Breast epithelium (tissue), 4 donors: ENCODE measurements around the gene BICC1. TPM values are rescaled to one million over a fixed set of nuclear protein-coding genes. Genes with fewer than 3 reads are reported as not detected.

Source experiments
- DNase-seq, 2 donors: peaks; one replicate each; pipeline ENCODE4 v3.0.0-alpha.2; 2019; ENCODE audit warnings: low spot score in 2 of 2
- H3K27ac ChIP-seq, 2 donors: fragments of 200-600 bp; sonication (generic) in 1 of 2; one replicate each; pipeline ENCODE4 v1.5.1; 2016 to 2019; ENCODE audit warnings: mild to moderate bottlenecking in 1 of 2
- H3K27me3 ChIP-seq, 2 donors: fragments of 200-600 bp; sonication (generic) in 1 of 2; one replicate each; pipeline versions ENCODE4 v1.5.1 to v1.6.0; 2017 to 2019; ENCODE audit warnings: control low read depth in 1 of 2, mild to moderate bottlenecking in 1 of 2
- H3K36me3 ChIP-seq: fragments of 200-600 bp; one replicate; pipeline ENCODE4 v1.5.1; 2019
- H3K4me1 ChIP-seq, 2 donors: fragments of 200-600 bp; sonication (generic); one replicate each; pipeline ENCODE4 v1.5.1; 2016 to 2019; ENCODE audit warnings: control low read depth in 1 of 2
- H3K4me3 ChIP-seq, 3 donors: fragments of 200-600 bp; sonication (generic); 1 replicate in 2 of 3; 2 replicates in 1 of 3; pipeline ENCODE4 v1.5.1; 2016 to 2019; ENCODE audit warnings: mild to moderate bottlenecking in 3 of 3, moderate library complexity in 2 of 3
- H3K9me3 ChIP-seq, 2 donors: fragments of 200-600 bp; sonication (generic) in 1 of 2; one replicate each; pipeline ENCODE4 v1.5.1; 2016 to 2019; ENCODE audit warnings: control low read depth in 1 of 2
- POLR2A ChIP-seq: fragments of 450-650 bp; IDR thresholded peaks from one replicate; pipeline ENCODE4 v1.6.1; 2016; ENCODE audit warnings: antibody characterized with exemption, mild to moderate bottlenecking, moderate library complexity
- POLR2AphosphoS5 ChIP-seq, 3 donors: sonication (generic); formaldehyde crosslinking; IDR thresholded peaks; one replicate each; pipeline ENCODE4 v1.6.1; 2017; ENCODE audit warnings: antibody characterized with exemption in 3 of 3
- intact Hi-C: fragments of 100-400 bp; cut with DNase I; formaldehyde crosslinking; loops from one replicate; pipeline ENCODE4 v1.15.1; 2023; ENCODE audit warnings: low total_unique reads
- total RNA-seq, 3 donors: library from RNA; depleted of rRNA; stranded (reverse); fragments of >200 nt; gene quantifications; one replicate each; pipeline ENCODE4 v1.1.0, GENCODE V29; 2016
- TF ChIP-seq, protein P1 (sequence below), 3 donors: fragments of 450-650 bp; IDR thresholded peaks; one replicate each; pipeline ENCODE4 v1.5.1; 2016 to 2017; ENCODE audit warnings: antibody characterized with exemption in 3 of 3, mild to moderate bottlenecking in 3 of 3, moderate library complexity in 3 of 3

BICC1 gene
- total RNA-seq, 3 donors from 2014 or later, result 24.3 to 35.5 (median 26.2) TPM

DNA sequence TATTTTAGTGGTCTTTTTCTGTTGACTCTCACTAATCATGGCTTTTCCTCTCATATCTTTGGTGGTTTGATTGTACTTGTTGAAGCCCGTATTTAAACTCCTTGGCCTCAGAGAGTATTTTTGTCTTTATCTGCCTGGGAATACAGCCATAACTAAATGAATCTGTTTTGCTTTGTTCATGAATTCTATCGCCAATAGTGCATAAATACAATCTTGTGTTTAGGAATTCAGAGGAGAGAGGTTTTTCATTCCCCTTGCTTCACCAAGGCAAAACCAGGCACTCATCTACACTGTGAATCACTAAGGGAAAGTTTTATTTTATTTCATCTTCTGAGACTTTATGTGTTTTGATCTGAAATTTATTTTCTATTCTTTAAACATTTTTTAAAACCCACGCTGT, 152.7 kb downstream of the BICC1 start:
- H3K27ac ChIP-seq, result peak overlapping the region in 1 of 2 donors; percentile 55
- no peaks in the 10 kb centered on the region for H3K27me3 ChIP-seq
- no peaks in the 10 kb centered on the region for H3K4me1 ChIP-seq
- no peak for TF ChIP-seq POLR2AphosphoS5 (IDR thresholded peaks at IDR 0.05)
- TF ChIP-seq, protein P1, sequence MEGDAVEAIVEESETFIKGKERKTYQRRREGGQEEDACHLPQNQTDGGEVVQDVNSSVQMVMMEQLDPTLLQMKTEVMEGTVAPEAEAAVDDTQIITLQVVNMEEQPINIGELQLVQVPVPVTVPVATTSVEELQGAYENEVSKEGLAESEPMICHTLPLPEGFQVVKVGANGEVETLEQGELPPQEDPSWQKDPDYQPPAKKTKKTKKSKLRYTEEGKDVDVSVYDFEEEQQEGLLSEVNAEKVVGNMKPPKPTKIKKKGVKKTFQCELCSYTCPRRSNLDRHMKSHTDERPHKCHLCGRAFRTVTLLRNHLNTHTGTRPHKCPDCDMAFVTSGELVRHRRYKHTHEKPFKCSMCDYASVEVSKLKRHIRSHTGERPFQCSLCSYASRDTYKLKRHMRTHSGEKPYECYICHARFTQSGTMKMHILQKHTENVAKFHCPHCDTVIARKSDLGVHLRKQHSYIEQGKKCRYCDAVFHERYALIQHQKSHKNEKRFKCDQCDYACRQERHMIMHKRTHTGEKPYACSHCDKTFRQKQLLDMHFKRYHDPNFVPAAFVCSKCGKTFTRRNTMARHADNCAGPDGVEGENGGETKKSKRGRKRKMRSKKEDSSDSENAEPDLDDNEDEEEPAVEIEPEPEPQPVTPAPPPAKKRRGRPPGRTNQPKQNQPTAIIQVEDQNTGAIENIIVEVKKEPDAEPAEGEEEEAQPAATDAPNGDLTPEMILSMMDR (IDR thresholded peaks at IDR 0.05), result no peak
- TF ChIP-seq POLR2A, result no peak
- intact Hi-C loops, result no loop called here
- H3K9me3 ChIP-seq, result peaks cover 0 to 6% of the 10 kb centered on the region in 2 donors
- no peaks in the 10 kb centered on the region for H3K36me3 ChIP-seq
- DNase-seq, result no peak
- peak overlapping the region in 1 of 3 donors; percentile 34 for H3K4me3 ChIP-seq

DNA sequence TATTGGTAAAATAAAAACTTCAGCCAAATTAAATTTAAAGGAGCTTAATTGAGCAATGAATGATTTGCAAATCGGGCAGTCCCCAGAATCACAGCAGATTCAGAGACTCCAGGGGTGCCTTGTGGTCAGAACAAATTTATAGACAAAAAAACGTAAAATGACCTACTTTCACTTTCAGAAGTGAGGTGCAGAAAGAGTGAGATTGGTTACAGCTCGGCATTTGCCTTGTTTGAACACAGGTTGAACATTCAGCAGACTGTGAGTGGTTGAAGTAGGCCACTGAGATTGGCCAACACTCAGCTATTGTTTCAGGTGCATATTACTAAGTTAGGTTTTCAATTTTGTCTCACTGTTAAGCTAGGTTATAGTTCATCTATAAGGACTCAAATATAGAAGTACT, 153.4 kb downstream of the BICC1 start:
- intact Hi-C loops, result no loop called here
- H3K27me3 ChIP-seq, result no peaks in the 10 kb centered on the region
- H3K4me1 ChIP-seq, result no peaks in the 10 kb centered on the region
- no peak for DNase-seq
- peaks cover 0 to 6% of the 10 kb centered on the region in 2 donors for H3K9me3 ChIP-seq
- H3K4me3 ChIP-seq, result peak overlapping the region in 2 of 3 donors; percentile 2 to 34
- TF ChIP-seq, protein P1 (IDR thresholded peaks at IDR 0.05), result no peak
- TF ChIP-seq POLR2AphosphoS5 (IDR thresholded peaks at IDR 0.05) (no peak), POLR2A (no peak)
- no peaks in the 10 kb centered on the region for H3K36me3 ChIP-seq
- peak overlapping the region; percentile 27 to 55 for H3K27ac ChIP-seq

DNA sequence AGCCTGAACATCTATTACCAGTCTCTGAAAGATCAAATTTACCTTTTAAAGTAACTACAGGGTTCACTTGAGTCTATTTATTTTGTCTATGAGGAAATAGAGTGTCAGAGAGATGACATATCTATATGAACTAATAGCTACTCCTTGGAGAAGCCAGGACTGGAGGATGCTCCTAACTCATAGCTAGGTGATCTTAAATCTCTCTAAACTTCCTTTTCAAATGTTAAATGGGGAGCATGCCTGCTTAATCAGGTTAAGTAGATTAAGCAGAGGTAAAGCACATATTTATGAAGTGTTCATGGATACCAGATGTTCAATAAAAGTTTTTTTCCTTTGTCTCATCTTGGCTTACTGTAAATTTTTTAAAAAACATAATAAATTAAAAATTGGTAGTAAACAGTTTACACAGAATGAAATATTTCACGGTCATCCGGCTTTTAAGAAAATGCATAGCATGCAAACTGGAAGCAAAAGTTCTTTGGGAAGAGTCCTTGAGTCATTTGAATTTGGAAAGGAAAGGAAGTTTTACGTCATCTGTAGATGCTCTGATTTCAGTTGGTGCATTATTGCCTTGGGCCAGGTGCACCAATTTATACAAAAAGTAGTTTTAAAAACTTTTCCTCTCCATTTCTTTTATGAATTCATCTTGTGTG, 155.1 kb downstream of the BICC1 start:
- H3K36me3 ChIP-seq, result no peaks in the 10 kb centered on the region
- H3K27ac ChIP-seq, result peak overlapping the region; percentile 45 to 48
- TF ChIP-seq POLR2A, result no peak
- TF ChIP-seq, protein P1 (IDR thresholded peaks at IDR 0.05), result no peak
- TF ChIP-seq POLR2AphosphoS5 (IDR thresholded peaks at IDR 0.05), result no peak
- H3K9me3 ChIP-seq, result peaks cover 0 to 6% of the 10 kb centered on the region in 2 donors
- DNase-seq, result no peak
- no peaks in the 10 kb centered on the region for H3K4me1 ChIP-seq
- intact Hi-C loops, result no loop called here
- H3K4me3 ChIP-seq, result no peak overlapping the region
- no peaks in the 10 kb centered on the region for H3K27me3 ChIP-seq

DNA sequence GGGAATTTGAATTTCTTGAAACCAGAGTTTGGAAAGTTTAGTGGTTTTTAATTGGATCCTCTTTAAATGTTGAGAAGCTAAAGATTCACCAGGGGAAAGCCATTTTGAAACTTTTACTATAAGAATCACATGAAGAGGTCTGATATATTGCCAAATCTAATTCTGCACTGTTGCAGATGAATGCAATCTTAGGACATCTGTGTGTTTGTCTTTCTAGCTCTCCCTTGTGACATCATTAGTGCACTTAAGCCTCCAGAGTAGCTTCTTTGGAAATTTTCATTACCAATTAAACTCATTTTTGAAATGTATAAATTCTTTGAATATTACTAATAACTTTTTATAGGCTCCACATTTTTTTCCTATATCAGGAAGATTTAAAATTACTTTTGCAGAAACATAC, 160.2 kb downstream of the BICC1 start:
- Histone ChIP-seq H3K4me1 (no peaks in the 10 kb centered on the region), H3K4me3 (no peak overlapping the region), H3K9me3 (no peaks in the 10 kb centered on the region), H3K27me3 (no peaks in the 10 kb centered on the region), H3K27ac (no peak overlapping the region), H3K36me3 (no peaks in the 10 kb centered on the region)
- no peak for DNase-seq
- intact Hi-C loops, result no loop called here
- TF ChIP-seq POLR2A (no peak), POLR2AphosphoS5 (IDR thresholded peaks at IDR 0.05) (no peak)
- TF ChIP-seq, protein P1 (IDR thresholded peaks at IDR 0.05), result no peak

DNA sequence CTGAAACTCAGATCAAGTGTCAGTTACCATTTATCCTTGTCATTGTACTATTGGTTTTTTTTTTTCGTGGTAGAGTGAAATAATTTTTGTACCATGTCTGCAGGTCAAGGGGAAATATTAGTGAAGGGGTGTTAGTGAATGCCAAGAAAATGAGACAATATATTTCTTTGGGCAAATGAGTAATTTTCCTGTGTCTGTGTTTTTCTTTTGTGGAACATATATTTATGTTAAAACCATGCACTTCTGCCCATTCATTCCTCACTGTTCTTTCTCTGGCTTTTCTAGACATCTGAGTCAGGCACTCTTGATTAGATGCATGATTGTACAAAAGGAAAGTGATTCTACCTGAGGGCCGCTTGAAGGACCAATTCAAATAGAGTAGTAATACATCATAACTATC, 161.6 kb downstream of the BICC1 start:
- Histone ChIP-seq H3K27me3 (no peaks in the 10 kb centered on the region), H3K36me3 (no peaks in the 10 kb centered on the region), H3K4me1 (no peaks in the 10 kb centered on the region), H3K27ac (no peak overlapping the region), H3K9me3 (no peaks in the 10 kb centered on the region), H3K4me3 (no peak overlapping the region)
- no peak for DNase-seq
- TF ChIP-seq POLR2AphosphoS5 (IDR thresholded peaks at IDR 0.05) (no peak), POLR2A (no peak)
- TF ChIP-seq, protein P1 (IDR thresholded peaks at IDR 0.05), result no peak
- intact Hi-C loops, result no loop called here
